Panc1 (cell line): ENCODE results near the gene AKT1S1. TPM values are rescaled to one million over a fixed set of nuclear protein-coding genes. Genes with fewer than 3 reads are reported as not detected.
A peak's percentile ranks its signal among the peaks of the same experiment; 100 is the strongest.

Source experiments
- ATAC-seq: fragments of 200-7000 bp; cut with Tn5 transposase; 2 replicates; pipeline ENCODE4 v1.9.1; 2020; ENCODE audit warnings: mild to moderate bottlenecking, moderate library complexity
- BruUV-seq: library from RNA; stranded (reverse); fragments of 400-500 nt; replicated peaks from 2 replicates; lab custom pipeline; 2021; lab: Mats Ljungman, UMichigan
- CTCF ChIA-PET: fragments of 300-600 bp; sonication (Branson Sonifier 250); formaldehyde crosslinking; loops from one replicate; lab custom pipeline; 2022; ENCODE audit warnings: antibody characterized with exemption; lab: Charles Lee
- POLR2A ChIA-PET: fragments of 300-600 bp; sonication (Branson Sonifier 250); formaldehyde crosslinking; loops from one replicate; lab custom pipeline; 2022; ENCODE audit warnings: antibody characterized with exemption; lab: Charles Lee
- DNase-seq: peaks from one replicate; pipeline ENCODE4 v3.0.0-alpha.2; 2010; ENCODE audit warnings: low read depth, low spot score
- H3K27ac ChIP-seq: 2 replicates; pipeline ENCODE4 v1.5.1; 2011; ENCODE audit warnings: mild to moderate bottlenecking, low read length, inconsistent platforms
- H3K27me3 ChIP-seq: fragments of 200-500 bp; sonication (Bioruptor generic); 2 replicates; pipeline ENCODE4 v1.6.0; 2014; ENCODE audit warnings: low read length, inconsistent platforms; ENCODE audit not compliant: control insufficient read depth, insufficient read depth
- H3K36me3 ChIP-seq: fragments of 200-500 bp; sonication (Bioruptor generic); 2 replicates; pipeline ENCODE4 v1.5.1; 2014; ENCODE audit warnings: inconsistent platforms, mild to moderate bottlenecking, low read length, moderate library complexity; ENCODE audit not compliant: control insufficient read depth, insufficient read depth
- H3K4me1 ChIP-seq: 2 replicates; pipeline ENCODE4 v1.5.1; 2011; ENCODE audit warnings: inconsistent platforms, mild to moderate bottlenecking, low read length, moderate library complexity; ENCODE audit not compliant: control insufficient read depth, insufficient read depth
- H3K4me3 ChIP-seq, 2 experiments: 2 replicates each; pipeline ENCODE4 v1.5.1; 2011 to 2012; ENCODE audit warnings: low read depth in 2 of 2, low read length in 2 of 2, mild to moderate bottlenecking in 2 of 2, inconsistent platforms in 1 of 2, moderate library complexity in 1 of 2
- H3K9me3 ChIP-seq: fragments of 200-500 bp; sonication (Bioruptor generic); 2 replicates; pipeline ENCODE4 v1.5.1; 2014; ENCODE audit warnings: low read depth, mild to moderate bottlenecking, inconsistent platforms, low read length, moderate library complexity; ENCODE audit not compliant: control insufficient read depth, insufficient read depth
- POLR2AphosphoS5 ChIP-seq: IDR thresholded peaks from 2 replicates; pipeline ENCODE4 v1.6.1; 2012; ENCODE audit warnings: mild to moderate bottlenecking, low read depth, low read length, moderate library complexity
- REST ChIP-seq, 2 experiments: IDR thresholded peaks; 2 replicates each; pipeline ENCODE4 v1.6.1; 2011 to 2012; ENCODE audit warnings: low read depth in 2 of 2, control low read depth in 1 of 2, low read length in 1 of 2, mild to moderate bottlenecking in 1 of 2, moderate library complexity in 1 of 2; ENCODE audit not compliant: insufficient read depth in 1 of 2
- SIN3A ChIP-seq: IDR thresholded peaks from 2 replicates; pipeline ENCODE4 v1.6.1; 2012; ENCODE audit warnings: low read depth, mild to moderate bottlenecking, low read length, moderate library complexity, borderline replicate concordance; ENCODE audit not compliant: insufficient read depth
- TCF7L2 ChIP-seq: IDR thresholded peaks from 2 replicates; pipeline ENCODE4 v1.6.1; 2011; ENCODE audit warnings: mild to moderate bottlenecking, low read depth, low read length, inconsistent platforms
- in situ Hi-C: cut with HindIII; loops from 2 replicates; pipeline ENCODE4 v1.10.0; 2016; ENCODE audit warnings: low sequenced_read_pairs, low pct_unique_long_range_greater_than_20kb
- intact Hi-C: fragments of 100-400 bp; cut with micrococcal nuclease; formaldehyde crosslinking; loops from one replicate; pipeline ENCODE4 v1.10.0; 2022; ENCODE audit not compliant: unreplicated experiment
- total RNA-seq: library from RNA; stranded (reverse); gene quantifications from one replicate; pipeline ENCODE4 v1.2.1, GENCODE V29; 2021; ENCODE audit not compliant: unreplicated experiment
- TF ChIP-seq, protein P1 (sequence below): fragments of 450-650 bp; IDR thresholded peaks from 2 replicates; pipeline ENCODE4 v1.5.1; 2017; ENCODE audit warnings: mild to moderate bottlenecking

The AKT1S1 gene
- total RNA-seq, 1 experiment from 2014 or later = 92.8 TPM

GRCh38 chr19:49875857-49876421 lies 1.2 kb downstream of the AKT1S1 start:
- in situ Hi-C loops (no loop called here), intact Hi-C loops (no loop called here)
- no TSS peak for BruUV-seq
- no peaks in the 10 kb centered on the region for H3K9me3 ChIP-seq
- CTCF ChIA-PET = no interaction called here
- POLR2A ChIA-PET = interaction anchor here (0.7 kb wide), 1 partner anchor 22 kb away, joined by 4 read pairs; no protein-coding TSS in a partner anchor
- H3K27ac ChIP-seq = peak overlapping the region; percentile 98
- H3K36me3 ChIP-seq = peaks cover 5% of the 10 kb centered on the region; the same call in 1 of the 2 replicates
- H3K27me3 ChIP-seq = no peaks in the 10 kb centered on the region
- no peak for DNase-seq
- TF ChIP-seq REST (IDR thresholded peaks at IDR 0.05; ENCODE audit: insufficient read depth in 1 of 2, low read depth in 2 of 2, low read length in 1 of 2) = no peak
- TF ChIP-seq POLR2AphosphoS5 = no peak; the same call in 1 of the 2 replicates
- TF ChIP-seq, protein P1, sequence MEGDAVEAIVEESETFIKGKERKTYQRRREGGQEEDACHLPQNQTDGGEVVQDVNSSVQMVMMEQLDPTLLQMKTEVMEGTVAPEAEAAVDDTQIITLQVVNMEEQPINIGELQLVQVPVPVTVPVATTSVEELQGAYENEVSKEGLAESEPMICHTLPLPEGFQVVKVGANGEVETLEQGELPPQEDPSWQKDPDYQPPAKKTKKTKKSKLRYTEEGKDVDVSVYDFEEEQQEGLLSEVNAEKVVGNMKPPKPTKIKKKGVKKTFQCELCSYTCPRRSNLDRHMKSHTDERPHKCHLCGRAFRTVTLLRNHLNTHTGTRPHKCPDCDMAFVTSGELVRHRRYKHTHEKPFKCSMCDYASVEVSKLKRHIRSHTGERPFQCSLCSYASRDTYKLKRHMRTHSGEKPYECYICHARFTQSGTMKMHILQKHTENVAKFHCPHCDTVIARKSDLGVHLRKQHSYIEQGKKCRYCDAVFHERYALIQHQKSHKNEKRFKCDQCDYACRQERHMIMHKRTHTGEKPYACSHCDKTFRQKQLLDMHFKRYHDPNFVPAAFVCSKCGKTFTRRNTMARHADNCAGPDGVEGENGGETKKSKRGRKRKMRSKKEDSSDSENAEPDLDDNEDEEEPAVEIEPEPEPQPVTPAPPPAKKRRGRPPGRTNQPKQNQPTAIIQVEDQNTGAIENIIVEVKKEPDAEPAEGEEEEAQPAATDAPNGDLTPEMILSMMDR = no peak
- no peak for TF ChIP-seq TCF7L2
- no peak; the same call in 1 of the 2 replicates for TF ChIP-seq SIN3A
- peak overlapping the region; percentile 89 to 93 for H3K4me3 ChIP-seq
- ATAC-seq = peak; percentile 34; the same call in 1 of the 2 replicates
- H3K4me1 ChIP-seq = peaks cover 21% of the 10 kb centered on the region

DNA sequence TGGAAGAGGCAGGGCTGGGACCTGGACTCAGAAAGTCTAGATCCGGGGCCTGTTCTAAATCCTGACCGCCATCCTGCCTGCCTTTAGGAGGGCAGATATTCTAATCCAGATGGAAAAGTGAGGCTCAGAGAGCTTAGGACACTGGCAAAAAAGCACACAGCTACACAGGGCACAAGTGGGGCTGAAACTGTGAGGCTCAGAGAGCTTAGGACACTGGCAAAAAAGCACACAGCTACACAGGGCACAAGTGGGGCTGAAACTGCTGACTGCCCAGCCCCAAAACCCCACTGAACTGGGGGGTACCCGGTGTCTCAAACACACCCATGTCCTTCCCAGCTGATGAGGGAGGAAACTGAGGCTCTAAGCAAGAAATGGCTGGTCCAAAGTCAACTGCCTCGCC lies 2.0 kb downstream of the AKT1S1 start:
- ChIA-PET CTCF (no interaction called here), POLR2A (interaction anchor here (0.6 kb wide), 1 partner anchor 32 kb away, joined by 6 read pairs; no protein-coding TSS in a partner anchor)
- in situ Hi-C loops (no loop called here), intact Hi-C loops (no loop called here)
- peaks cover 27% of the 10 kb centered on the region for H3K4me1 ChIP-seq
- TF ChIP-seq REST (IDR thresholded peaks at IDR 0.05; ENCODE audit: insufficient read depth in 1 of 2, low read depth in 2 of 2, low read length in 1 of 2) (no peak), SIN3A (no peak), POLR2AphosphoS5 (no peak), TCF7L2 (no peak)
- TF ChIP-seq, protein P1 = no peak
- H3K4me3 ChIP-seq = peak overlapping the region; percentile 89 to 93
- no TSS peak for BruUV-seq
- H3K9me3 ChIP-seq = no peaks in the 10 kb centered on the region
- H3K27ac ChIP-seq = peak overlapping the region; percentile 98
- DNase-seq (no peak), ATAC-seq (no peak)
- H3K27me3 ChIP-seq = no peaks in the 10 kb centered on the region
- H3K36me3 ChIP-seq = peaks cover 5% of the 10 kb centered on the region; the same call in 1 of the 2 replicates
